Neural cell (in vitro differentiated cells): ENCODE results near the gene TEX2. TPM values are rescaled to one million over a fixed set of nuclear protein-coding genes. Genes with fewer than 3 reads are reported as not detected.

Experiments used
- H2AFZ ChIP-seq: fragments of 200-600, 300-800 bp; sonication (generic), shearing (Covaris generic); 2 replicates; pipeline ENCODE4 v1.6.0; 2014; ENCODE audit warnings: low read depth, mild to moderate bottlenecking, antibody characterized with exemption, low read length, moderate library complexity
- H3F3A ChIP-seq: fragments of 200-600 bp; shearing (Covaris generic); 2 replicates; pipeline ENCODE4 v1.6.1; 2016; ENCODE audit warnings: mild to moderate bottlenecking, moderate library complexity, mixed read lengths, antibody characterized with exemption, low read length; ENCODE audit not compliant: insufficient read depth, poor library complexity, severe bottlenecking
- H3K27ac ChIP-seq: fragments of 200-600, 300-800 bp; sonication (generic), shearing (Covaris generic); 2 replicates; pipeline ENCODE4 v1.5.1; 2014; ENCODE audit warnings: mild to moderate bottlenecking, low read length, moderate library complexity
- H3K27me3 ChIP-seq: fragments of 300-800, 200-600 bp; sonication (generic), shearing (Covaris generic); 2 replicates; pipeline ENCODE4 v1.6.0; 2014; ENCODE audit warnings: mild to moderate bottlenecking, low read depth, low read length, moderate library complexity; ENCODE audit not compliant: insufficient read depth
- H3K36me3 ChIP-seq: fragments of 300-800, 200-600 bp; sonication (generic), shearing (Covaris generic); 2 replicates; pipeline ENCODE4 v1.5.1; 2014; ENCODE audit warnings: mild to moderate bottlenecking, antibody characterized with exemption, low read length, moderate library complexity; ENCODE audit not compliant: insufficient read depth
- H3K4me2 ChIP-seq: fragments of 300-800, 200-600 bp; sonication (generic), shearing (Covaris generic); 2 replicates; pipeline ENCODE4 v1.6.0; 2014; ENCODE audit warnings: mild to moderate bottlenecking, low read length
- H3K4me3 ChIP-seq: fragments of 300-800, 200-600 bp; sonication (generic), shearing (Covaris generic); 2 replicates; pipeline ENCODE4 v1.5.1; 2014; ENCODE audit warnings: mild to moderate bottlenecking, low read length, moderate library complexity
- H3K79me2 ChIP-seq: fragments of 200-600 bp; shearing (Covaris generic); replicated peaks from 2 replicates; pipeline ENCODE4 v1.6.0; 2014; ENCODE audit warnings: mild to moderate bottlenecking, low read length, moderate library complexity; ENCODE audit not compliant: insufficient read depth
- H3K9ac ChIP-seq: fragments of 300-800, 200-600 bp; sonication (generic), shearing (Covaris generic); 2 replicates; pipeline ENCODE4 v1.6.1; 2016; ENCODE audit warnings: mild to moderate bottlenecking, low read length, mixed read lengths
- H3K9me2 ChIP-seq: fragments of 200-600 bp; shearing (Covaris generic); 2 replicates; pipeline ENCODE4 v1.6.1; 2016; ENCODE audit warnings: mild to moderate bottlenecking, low read length, mixed read lengths; ENCODE audit not compliant: insufficient read depth
- H3K9me3 ChIP-seq: fragments of 200-600, 300-800 bp; sonication (generic), shearing (Covaris generic); 2 replicates; pipeline ENCODE4 v1.6.1; 2016; ENCODE audit warnings: mild to moderate bottlenecking, mixed run types, low read length, moderate library complexity, mixed read lengths
- H4K20me1 ChIP-seq: fragments of 200-600 bp; shearing (Covaris generic); 2 replicates; pipeline ENCODE4 v1.6.1; 2016; ENCODE audit warnings: mild to moderate bottlenecking, mixed run types; ENCODE audit not compliant: insufficient read depth
- EP300 ChIP-seq: fragments of 450-650 bp; conservative IDR thresholded peaks from 2 replicates; pipeline ENCODE4 v1.6.1; 2014; ENCODE audit warnings: antibody characterized with exemption, mild to moderate bottlenecking, moderate library complexity; ENCODE audit not compliant: poor library complexity, severe bottlenecking
- EZH2 ChIP-seq: fragments of 200-600, 300-800 bp; shearing (Covaris generic), sonication (generic); IDR thresholded peaks from 2 replicates; pipeline ENCODE4 v1.6.1; 2014; ENCODE audit warnings: antibody characterized with exemption, low read length, borderline replicate concordance, mild to moderate bottlenecking; ENCODE audit not compliant: insufficient read depth, poor library complexity, severe bottlenecking
- MXI1 ChIP-seq: fragments of 450-650 bp; conservative IDR thresholded peaks from 2 replicates; pipeline ENCODE4 v1.6.1; 2014; ENCODE audit warnings: antibody characterized with exemption, mild to moderate bottlenecking; ENCODE audit not compliant: poor library complexity, severe bottlenecking
- POLR2AphosphoS5 ChIP-seq: IDR thresholded peaks from 2 replicates; pipeline ENCODE4 v1.6.1; 2012
- RAD21 ChIP-seq: fragments of 450-650 bp; conservative IDR thresholded peaks from 2 replicates; pipeline ENCODE4 v1.6.1; 2014; ENCODE audit warnings: antibody characterized with exemption, mild to moderate bottlenecking, moderate library complexity
- SMC3 ChIP-seq: fragments of 450-650 bp; conservative IDR thresholded peaks from 2 replicates; pipeline ENCODE4 v1.6.1; 2014; ENCODE audit warnings: antibody characterized with exemption, mild to moderate bottlenecking, moderate library complexity; ENCODE audit not compliant: poor library complexity
- TAF1 ChIP-seq: IDR thresholded peaks from 2 replicates; pipeline ENCODE4 v1.6.1; 2012; ENCODE audit warnings: low read depth
- polyA plus RNA-seq: library from polyadenylated mRNA; depleted of rRNA; stranded (reverse); fragments of >200 nt; gene quantifications from 2 replicates; pipeline ENCODE4 v1.2.3, GENCODE V29; 2014
- TF ChIP-seq, protein P1 (sequence below): IDR thresholded peaks from 2 replicates; pipeline ENCODE4 v1.6.1; 2012; ENCODE audit warnings: borderline replicate concordance
- TF ChIP-seq, protein P2 (sequence below): fragments of 450-650 bp; IDR thresholded peaks from 2 replicates; pipeline ENCODE4 v1.5.1; 2014; ENCODE audit warnings: antibody characterized with exemption, mild to moderate bottlenecking, moderate library complexity; ENCODE audit not compliant: poor library complexity, severe bottlenecking

Gene TEX2
- polyA plus RNA-seq, 1 donor from 2014 or later, result 19.7 TPM

- H4K20me1 ChIP-seq, result no peaks in the 10 kb centered on the region
- H3K9ac ChIP-seq, result no peak overlapping the region
- H3K4me2 ChIP-seq, result no peak overlapping the region
- no peak for TF ChIP-seq MXI1
- TF ChIP-seq TAF1, result no peak
- no peak for TF ChIP-seq POLR2AphosphoS5
- no peak for TF ChIP-seq SMC3
- TF ChIP-seq, protein P1, sequence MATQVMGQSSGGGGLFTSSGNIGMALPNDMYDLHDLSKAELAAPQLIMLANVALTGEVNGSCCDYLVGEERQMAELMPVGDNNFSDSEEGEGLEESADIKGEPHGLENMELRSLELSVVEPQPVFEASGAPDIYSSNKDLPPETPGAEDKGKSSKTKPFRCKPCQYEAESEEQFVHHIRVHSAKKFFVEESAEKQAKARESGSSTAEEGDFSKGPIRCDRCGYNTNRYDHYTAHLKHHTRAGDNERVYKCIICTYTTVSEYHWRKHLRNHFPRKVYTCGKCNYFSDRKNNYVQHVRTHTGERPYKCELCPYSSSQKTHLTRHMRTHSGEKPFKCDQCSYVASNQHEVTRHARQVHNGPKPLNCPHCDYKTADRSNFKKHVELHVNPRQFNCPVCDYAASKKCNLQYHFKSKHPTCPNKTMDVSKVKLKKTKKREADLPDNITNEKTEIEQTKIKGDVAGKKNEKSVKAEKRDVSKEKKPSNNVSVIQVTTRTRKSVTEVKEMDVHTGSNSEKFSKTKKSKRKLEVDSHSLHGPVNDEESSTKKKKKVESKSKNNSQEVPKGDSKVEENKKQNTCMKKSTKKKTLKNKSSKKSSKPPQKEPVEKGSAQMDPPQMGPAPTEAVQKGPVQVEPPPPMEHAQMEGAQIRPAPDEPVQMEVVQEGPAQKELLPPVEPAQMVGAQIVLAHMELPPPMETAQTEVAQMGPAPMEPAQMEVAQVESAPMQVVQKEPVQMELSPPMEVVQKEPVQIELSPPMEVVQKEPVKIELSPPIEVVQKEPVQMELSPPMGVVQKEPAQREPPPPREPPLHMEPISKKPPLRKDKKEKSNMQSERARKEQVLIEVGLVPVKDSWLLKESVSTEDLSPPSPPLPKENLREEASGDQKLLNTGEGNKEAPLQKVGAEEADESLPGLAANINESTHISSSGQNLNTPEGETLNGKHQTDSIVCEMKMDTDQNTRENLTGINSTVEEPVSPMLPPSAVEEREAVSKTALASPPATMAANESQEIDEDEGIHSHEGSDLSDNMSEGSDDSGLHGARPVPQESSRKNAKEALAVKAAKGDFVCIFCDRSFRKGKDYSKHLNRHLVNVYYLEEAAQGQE, result no peak
- no peak for TF ChIP-seq EZH2
- no peak for TF ChIP-seq EP300
- TF ChIP-seq, protein P2, sequence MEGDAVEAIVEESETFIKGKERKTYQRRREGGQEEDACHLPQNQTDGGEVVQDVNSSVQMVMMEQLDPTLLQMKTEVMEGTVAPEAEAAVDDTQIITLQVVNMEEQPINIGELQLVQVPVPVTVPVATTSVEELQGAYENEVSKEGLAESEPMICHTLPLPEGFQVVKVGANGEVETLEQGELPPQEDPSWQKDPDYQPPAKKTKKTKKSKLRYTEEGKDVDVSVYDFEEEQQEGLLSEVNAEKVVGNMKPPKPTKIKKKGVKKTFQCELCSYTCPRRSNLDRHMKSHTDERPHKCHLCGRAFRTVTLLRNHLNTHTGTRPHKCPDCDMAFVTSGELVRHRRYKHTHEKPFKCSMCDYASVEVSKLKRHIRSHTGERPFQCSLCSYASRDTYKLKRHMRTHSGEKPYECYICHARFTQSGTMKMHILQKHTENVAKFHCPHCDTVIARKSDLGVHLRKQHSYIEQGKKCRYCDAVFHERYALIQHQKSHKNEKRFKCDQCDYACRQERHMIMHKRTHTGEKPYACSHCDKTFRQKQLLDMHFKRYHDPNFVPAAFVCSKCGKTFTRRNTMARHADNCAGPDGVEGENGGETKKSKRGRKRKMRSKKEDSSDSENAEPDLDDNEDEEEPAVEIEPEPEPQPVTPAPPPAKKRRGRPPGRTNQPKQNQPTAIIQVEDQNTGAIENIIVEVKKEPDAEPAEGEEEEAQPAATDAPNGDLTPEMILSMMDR, result no peak
- no peak for TF ChIP-seq RAD21
- no peaks in the 10 kb centered on the region for H3K9me2 ChIP-seq
- H3F3A ChIP-seq, result no peaks in the 10 kb centered on the region
- no peaks in the 10 kb centered on the region for H3K27me3 ChIP-seq
- no peak overlapping the region for H3K4me3 ChIP-seq
- no peaks in the 10 kb centered on the region for H3K36me3 ChIP-seq
- H3K27ac ChIP-seq, result no peak overlapping the region
- no peaks in the 10 kb centered on the region for H3K79me2 ChIP-seq
- H2AFZ ChIP-seq, result no peak overlapping the region
- H3K9me3 ChIP-seq, result no peaks in the 10 kb centered on the region
These were observed 31.4 kb downstream of the TEX2 start for GRCh38 chr17:64231567-64232141.

DNA sequence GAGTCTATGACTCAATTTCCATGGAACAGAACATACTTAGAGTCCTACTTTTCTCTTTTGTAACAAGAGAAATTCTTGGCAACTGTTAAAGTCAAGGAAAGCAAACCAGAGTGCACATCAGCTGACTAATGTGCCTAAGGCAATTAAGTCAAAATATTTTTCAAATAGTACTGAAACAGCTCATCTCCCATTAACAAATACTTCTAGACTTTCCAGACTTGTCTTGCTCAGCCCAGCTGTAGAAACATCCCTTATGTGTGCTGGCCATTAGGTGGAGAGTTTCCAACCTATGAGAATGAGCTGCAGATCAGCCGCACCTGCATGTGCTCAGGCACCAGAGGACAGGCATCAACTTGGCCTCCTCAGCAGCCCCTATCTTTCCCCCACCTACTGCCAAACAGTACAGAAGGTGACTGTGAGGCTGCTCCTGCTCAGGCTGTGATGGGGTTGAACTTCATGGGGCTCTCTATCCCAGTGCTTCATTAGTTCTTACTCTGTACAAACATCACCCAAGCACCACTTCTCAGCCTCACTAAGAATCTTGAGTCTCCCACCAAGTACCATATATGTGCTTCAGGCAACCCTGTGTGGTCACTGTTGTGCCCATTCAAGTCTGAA, 32.2 kb downstream of the TEX2 start:
- no peaks in the 10 kb centered on the region for H3K9me3 ChIP-seq
- no peak overlapping the region for H3K9ac ChIP-seq
- TF ChIP-seq, protein P2, result no peak
- TF ChIP-seq POLR2AphosphoS5 (no peak), MXI1 (no peak), EP300 (no peak), EZH2 (no peak), TAF1 (no peak), RAD21 (no peak)
- TF ChIP-seq, protein P1, result no peak
- H2AFZ ChIP-seq, result no peak overlapping the region
- no peaks in the 10 kb centered on the region for H3K9me2 ChIP-seq
- no peak overlapping the region for H3K4me2 ChIP-seq
- H3K79me2 ChIP-seq, result no peaks in the 10 kb centered on the region
- H3F3A ChIP-seq, result no peaks in the 10 kb centered on the region
- no peaks in the 10 kb centered on the region for H4K20me1 ChIP-seq
- no peaks in the 10 kb centered on the region for H3K36me3 ChIP-seq
- H3K27ac ChIP-seq, result no peak overlapping the region
- no peak overlapping the region for H3K4me3 ChIP-seq
- H3K27me3 ChIP-seq, result no peaks in the 10 kb centered on the region
